NT2/D1 (cell line): ENCODE measurements around the gene PPP2R5A.

Experiments used
- YY1 ChIP-seq: IDR thresholded peaks from 2 replicates; pipeline ENCODE4 v1.6.1; 2011; ENCODE audit not compliant: insufficient read length, insufficient read depth
- ZNF274 ChIP-seq: IDR thresholded peaks from 2 replicates; pipeline ENCODE4 v1.6.1; 2011; ENCODE audit warnings: mild to moderate bottlenecking, low read depth, low read length

- TF ChIP-seq ZNF274 (no peak), YY1 (no peak)
Observed at GRCh38 chr1:212294983-212295382, 9.8 kb downstream of the PPP2R5A start.
